Mesothelial cell of epicardium (in vitro differentiated cells): ENCODE results near the gene FIGNL2. TPM values are rescaled to one million over a fixed set of nuclear protein-coding genes. Genes with fewer than 3 reads are reported as not detected.
A peak's percentile ranks its signal among the peaks of the same experiment; 100 is the strongest.

Experiments used
- DNase-seq, 2 experiments: peaks; one replicate each; pipeline ENCODE4 v3.0.0; 2021; ENCODE audit warnings: low spot score in 2 of 2; ENCODE audit not compliant: unreplicated experiment in 2 of 2
- H3K27ac Mint-ChIP-seq: 2 replicates; pipeline ENCODE4 v1.8.0; 2021; ENCODE audit warnings: mixed read lengths
- H3K27me3 Mint-ChIP-seq: 2 replicates; pipeline ENCODE4 v1.8.0; 2021; ENCODE audit warnings: low read depth, mixed read lengths
- H3K36me3 Mint-ChIP-seq: 2 replicates; pipeline ENCODE4 v1.8.0; 2021; ENCODE audit warnings: mixed read lengths
- H3K4me1 Mint-ChIP-seq: 2 replicates; pipeline ENCODE4 v1.8.0; 2021; ENCODE audit warnings: mixed read lengths
- H3K4me3 Mint-ChIP-seq: 2 replicates; pipeline ENCODE4 v1.8.0; 2021; ENCODE audit warnings: mild to moderate bottlenecking, moderate library complexity, mixed read lengths
- H3K9me3 Mint-ChIP-seq: 2 replicates; pipeline ENCODE4 v1.8.0; 2021; ENCODE audit warnings: mixed read lengths
- total RNA-seq: library from RNA; stranded (reverse); gene quantifications from 3 replicates; pipeline ENCODE4 v1.2.1, GENCODE V29; 2021
- TF ChIP-seq, protein P1 (sequence below): fragments of 200-600 bp; sonication (generic); IDR thresholded peaks from one replicate; pipeline ENCODE4 v1.5.0; 2021; ENCODE audit warnings: antibody characterized with exemption; ENCODE audit not compliant: unreplicated experiment

The FIGNL2 gene
- total RNA-seq, 1 donor from 2014 or later: 5.2 TPM

DNA sequence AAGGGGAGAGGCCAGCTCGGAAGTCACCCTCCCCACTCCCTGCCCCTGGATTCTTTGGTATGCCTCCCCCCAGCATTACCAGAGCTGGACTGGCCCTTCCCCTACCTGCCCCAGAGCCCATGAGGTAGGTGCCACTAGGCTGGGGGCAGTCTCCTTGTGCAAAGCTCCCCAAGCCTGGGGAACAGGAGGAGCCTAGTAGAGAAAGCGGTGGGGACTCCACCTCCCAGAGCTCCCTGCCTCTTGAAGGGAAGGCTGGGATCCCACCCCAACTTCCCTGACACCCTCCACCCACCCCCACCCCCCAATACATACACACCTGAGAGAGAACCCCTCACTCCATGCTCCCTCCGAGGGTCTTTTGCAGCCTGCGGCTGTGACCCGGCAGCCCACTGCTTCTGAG, 30.4 kb downstream of the FIGNL2 start:
- H3K27me3 Mint-ChIP-seq: peaks cover 15% of the 10 kb centered on the region
- TF ChIP-seq, protein P1, sequence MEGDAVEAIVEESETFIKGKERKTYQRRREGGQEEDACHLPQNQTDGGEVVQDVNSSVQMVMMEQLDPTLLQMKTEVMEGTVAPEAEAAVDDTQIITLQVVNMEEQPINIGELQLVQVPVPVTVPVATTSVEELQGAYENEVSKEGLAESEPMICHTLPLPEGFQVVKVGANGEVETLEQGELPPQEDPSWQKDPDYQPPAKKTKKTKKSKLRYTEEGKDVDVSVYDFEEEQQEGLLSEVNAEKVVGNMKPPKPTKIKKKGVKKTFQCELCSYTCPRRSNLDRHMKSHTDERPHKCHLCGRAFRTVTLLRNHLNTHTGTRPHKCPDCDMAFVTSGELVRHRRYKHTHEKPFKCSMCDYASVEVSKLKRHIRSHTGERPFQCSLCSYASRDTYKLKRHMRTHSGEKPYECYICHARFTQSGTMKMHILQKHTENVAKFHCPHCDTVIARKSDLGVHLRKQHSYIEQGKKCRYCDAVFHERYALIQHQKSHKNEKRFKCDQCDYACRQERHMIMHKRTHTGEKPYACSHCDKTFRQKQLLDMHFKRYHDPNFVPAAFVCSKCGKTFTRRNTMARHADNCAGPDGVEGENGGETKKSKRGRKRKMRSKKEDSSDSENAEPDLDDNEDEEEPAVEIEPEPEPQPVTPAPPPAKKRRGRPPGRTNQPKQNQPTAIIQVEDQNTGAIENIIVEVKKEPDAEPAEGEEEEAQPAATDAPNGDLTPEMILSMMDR: no peak
- H3K4me1 Mint-ChIP-seq: peaks cover 28% of the 10 kb centered on the region
- no peaks in the 10 kb centered on the region for H3K9me3 Mint-ChIP-seq
- DNase-seq: no peak
- H3K27ac Mint-ChIP-seq: no peak overlapping the region
- no peaks in the 10 kb centered on the region for H3K36me3 Mint-ChIP-seq
- H3K4me3 Mint-ChIP-seq: no peak overlapping the region

DNA sequence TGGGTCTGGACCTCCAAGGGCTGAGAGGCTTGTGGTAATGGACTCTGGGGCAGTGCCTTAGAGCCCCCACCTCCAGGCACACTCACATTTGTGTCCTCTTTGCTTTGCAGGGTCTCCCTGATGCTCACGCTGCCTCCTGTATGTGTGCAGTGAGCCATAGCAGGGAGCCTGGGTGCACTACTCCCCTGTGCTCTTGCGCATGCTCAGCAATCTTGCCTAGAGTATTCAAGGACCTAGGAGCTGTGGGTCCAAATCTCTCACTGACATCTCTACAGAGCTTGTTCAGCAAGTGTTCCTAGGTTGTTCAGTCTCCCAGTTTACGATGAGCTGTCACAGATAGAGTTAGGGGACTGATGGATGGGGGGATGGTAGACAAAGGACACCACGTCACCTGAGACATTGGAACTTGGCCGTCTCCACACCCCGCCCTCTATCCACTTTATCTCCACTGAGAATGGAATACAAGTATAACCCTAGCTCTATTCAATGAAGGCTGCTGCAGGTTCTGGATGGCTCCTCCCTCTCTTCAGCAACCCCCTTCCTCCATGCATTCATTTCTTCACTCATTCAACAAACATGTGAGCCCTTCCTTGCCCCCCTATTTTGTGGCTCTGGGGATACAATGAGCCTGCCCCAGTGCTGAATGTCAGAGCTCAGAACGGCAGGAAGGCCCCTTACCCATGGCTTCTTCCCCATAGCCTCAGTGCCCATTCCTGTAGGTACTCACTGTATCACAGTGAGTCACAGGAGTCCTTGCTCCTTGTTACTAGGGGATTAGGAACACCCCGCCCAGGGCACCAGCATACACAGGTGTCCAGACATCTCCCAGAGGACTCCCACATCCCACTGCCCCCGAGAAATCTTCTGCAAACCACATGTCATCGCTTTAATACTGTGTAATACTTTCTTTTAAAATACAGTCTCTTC, 31.2 kb downstream of the FIGNL2 start:
- Mint-ChIP-seq H3K36me3 (no peaks in the 10 kb centered on the region), H3K4me1 (peaks cover 28% of the 10 kb centered on the region), H3K27me3 (peaks cover 15% of the 10 kb centered on the region), H3K9me3 (no peaks in the 10 kb centered on the region), H3K4me3 (no peak overlapping the region), H3K27ac (no peak overlapping the region)
- DNase-seq: no peak
- TF ChIP-seq, protein P1: no peak

DNA sequence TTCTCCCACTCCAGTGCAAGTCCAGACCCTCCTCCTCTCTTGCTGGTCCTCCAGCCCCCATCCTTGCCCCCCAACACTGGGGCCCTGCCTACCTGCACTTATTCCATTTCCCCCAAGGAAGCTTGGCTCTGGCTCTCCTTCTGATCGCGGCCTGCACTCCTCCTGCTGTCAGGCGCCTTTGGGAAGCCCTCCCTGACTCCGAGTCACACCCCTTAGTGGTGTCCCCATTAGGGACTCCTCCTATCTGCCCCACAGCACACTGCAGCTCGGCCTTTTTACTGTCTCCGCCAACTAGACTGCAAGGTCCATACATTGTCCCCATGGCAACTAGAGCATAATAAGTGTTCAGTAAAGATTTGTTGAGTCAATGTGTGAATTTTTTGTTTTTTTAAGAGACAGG, 32.9 kb downstream of the FIGNL2 start:
- TF ChIP-seq, protein P1: no peak
- peaks cover 15% of the 10 kb centered on the region for H3K27me3 Mint-ChIP-seq
- no peak overlapping the region for H3K27ac Mint-ChIP-seq
- DNase-seq: no peak
- no peaks in the 10 kb centered on the region for H3K36me3 Mint-ChIP-seq
- H3K4me1 Mint-ChIP-seq: peaks cover 28% of the 10 kb centered on the region
- H3K9me3 Mint-ChIP-seq: no peaks in the 10 kb centered on the region
- peak overlapping the region; percentile 57 for H3K4me3 Mint-ChIP-seq

DNA sequence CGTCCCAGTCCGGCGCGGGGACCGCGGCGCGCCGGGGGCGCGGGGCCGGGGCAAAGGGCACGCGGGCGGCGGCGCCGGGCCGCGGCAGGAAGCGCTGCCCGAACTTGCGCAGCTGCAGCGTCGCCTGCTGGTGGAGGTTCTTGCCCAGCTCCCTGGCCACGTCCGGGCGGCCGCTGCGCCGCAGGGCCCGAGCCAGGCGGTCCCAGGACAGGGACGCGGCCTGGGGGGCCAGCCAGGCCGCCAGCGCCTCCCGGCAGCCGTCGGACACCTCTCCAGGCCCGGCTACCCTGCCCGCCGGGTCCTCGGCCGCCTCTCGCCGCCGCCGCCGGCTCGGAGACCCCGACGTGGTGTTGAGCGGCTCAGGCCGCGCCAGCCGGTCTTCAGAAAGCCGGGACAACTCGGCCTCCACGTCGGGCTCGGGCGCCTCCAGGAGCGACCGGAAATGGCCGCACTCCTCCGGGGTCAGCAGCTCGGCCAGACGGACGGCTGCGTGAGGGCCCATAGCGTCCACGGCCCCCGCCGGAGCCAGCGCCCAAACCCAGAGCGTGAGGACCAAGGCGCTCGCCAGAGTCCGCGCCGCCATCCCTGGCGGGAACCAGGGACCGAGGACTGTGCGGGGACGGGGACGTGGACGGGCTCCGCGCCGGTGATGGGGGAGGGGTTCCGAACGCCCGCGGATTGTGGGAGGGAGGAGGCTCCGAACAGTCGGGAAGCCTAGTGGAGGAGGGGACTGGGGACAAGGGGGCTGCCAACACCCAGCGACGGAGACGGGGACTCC, 34.0 kb downstream of the FIGNL2 start:
- Mint-ChIP-seq H3K9me3 (no peaks in the 10 kb centered on the region), H3K4me3 (peak overlapping the region; percentile 57), H3K4me1 (peaks cover 23% of the 10 kb centered on the region), H3K36me3 (no peaks in the 10 kb centered on the region), H3K27me3 (peaks cover 15% of the 10 kb centered on the region), H3K27ac (no peak overlapping the region)
- TF ChIP-seq, protein P1: no peak
- DNase-seq: peak; percentile 45 to 76

DNA sequence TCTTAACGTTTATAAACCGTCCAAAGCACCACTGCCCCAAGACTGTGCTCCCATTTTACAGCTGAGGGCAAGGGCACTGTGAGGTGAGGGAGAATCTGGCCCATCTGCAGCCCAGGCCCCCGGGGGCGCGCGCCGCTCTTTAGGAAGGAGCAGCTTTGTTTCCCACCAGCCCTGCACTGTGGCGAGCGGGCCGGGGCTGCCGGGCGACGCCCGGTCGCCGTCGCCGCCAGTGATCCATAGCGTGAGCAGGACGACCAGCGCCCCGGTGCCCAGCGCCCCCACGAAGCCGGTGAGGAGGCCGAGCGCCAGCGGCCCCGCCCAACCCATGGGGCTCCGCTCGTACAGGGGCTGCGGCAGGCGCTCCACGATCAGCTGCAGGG, 34.6 kb downstream of the FIGNL2 start:
- H3K9me3 Mint-ChIP-seq: no peaks in the 10 kb centered on the region
- no peaks in the 10 kb centered on the region for H3K36me3 Mint-ChIP-seq
- H3K27ac Mint-ChIP-seq: no peak overlapping the region
- peaks cover 22% of the 10 kb centered on the region for H3K4me1 Mint-ChIP-seq
- DNase-seq: no peak
- peaks cover 15% of the 10 kb centered on the region for H3K27me3 Mint-ChIP-seq
- H3K4me3 Mint-ChIP-seq: peak overlapping the region; percentile 52
- TF ChIP-seq, protein P1: no peak
